Fibroblast of lung (primary cell): ENCODE measurements around the gene SART3.

Source experiments
- CTCF ChIP-seq, 2 donors: IDR thresholded peaks in 1 of 2; conservative IDR thresholded peaks in 1 of 2; 1 replicate in 1 of 2; 2 replicates in 1 of 2; pipeline ENCODE4 v1.5.1; 2011 to 2012; ENCODE audit warnings: low read length in 2 of 2, control low read depth in 1 of 2, inconsistent platforms in 1 of 2, low read depth in 1 of 2, mild to moderate bottlenecking in 1 of 2
- EZH2 ChIP-seq: IDR thresholded peaks from 2 replicates; pipeline ENCODE4 v1.5.1; 2012; ENCODE audit warnings: low read length, control low read depth, mild to moderate bottlenecking; ENCODE audit errors: missing control alignments

DNA sequence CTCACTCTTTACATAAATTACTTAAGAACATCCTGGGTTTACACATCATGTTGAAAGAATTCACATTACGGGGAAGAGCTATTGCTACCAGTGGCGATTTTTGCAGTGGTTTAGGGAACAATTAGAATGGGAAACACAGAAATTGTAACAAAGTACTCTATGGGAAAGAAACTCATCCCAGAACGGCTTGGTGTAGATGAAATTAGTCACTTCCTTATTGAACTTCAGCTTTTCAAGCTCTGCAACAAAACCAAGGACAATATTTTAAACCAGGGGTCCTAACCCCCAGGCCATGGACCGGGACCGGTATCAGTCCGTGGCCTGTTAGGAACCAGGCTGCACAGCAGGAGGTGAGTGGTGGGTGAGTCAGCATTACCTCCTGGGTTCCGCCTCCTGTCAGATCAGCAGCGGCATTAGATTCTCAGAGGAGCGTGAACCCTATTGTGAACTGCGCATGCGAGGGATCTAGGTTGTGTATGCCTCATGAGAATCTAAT, 78.2 kb downstream of the SART3 start:
- TF ChIP-seq CTCF (conservative IDR thresholded peaks at IDR 0.05 in 1 of 2, IDR thresholded peaks at IDR 0.05 in 1 of 2; ENCODE audit: low read depth in 1 of 2, low read length in 2 of 2) (no peak), EZH2 (no peak)
